CD4-positive, alpha-beta T cell treated with Interleukin-6 for 4 hours (primary cell): ENCODE data around the gene GMDS.

ENCODE experiments used
- DNase-seq: peaks from one replicate; pipeline ENCODE4 v3.0.0-alpha.2; 2020; ENCODE audit warnings: mixed read lengths

The GMDS gene

GRCh38 chr6:2033544-2033943, 211.9 kb downstream of the GMDS start:
- DNase-seq: no peak

GRCh38 chr6:2030682-2031244, 214.6 kb downstream of the GMDS start:
- no peak for DNase-seq

DNA sequence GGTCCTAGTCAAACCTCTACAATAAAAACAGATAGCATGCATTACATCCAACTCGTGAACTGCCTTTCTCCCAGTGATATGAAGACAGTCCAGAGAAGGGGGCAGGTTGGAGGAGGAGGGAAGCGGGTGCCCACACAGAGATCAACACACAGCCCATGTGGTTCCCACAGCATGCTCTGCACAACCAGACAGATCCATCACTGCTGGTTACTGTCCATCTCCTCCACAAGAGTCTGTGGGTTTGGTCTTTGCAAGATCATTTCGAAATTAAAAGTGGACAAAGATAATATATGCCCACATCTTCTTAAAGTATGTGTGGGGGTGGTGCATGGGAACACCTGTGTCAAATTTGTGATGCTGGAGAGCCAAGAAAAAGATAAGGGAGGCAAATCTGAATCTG, 215.5 kb downstream of the GMDS start:
- DNase-seq: no peak

DNA sequence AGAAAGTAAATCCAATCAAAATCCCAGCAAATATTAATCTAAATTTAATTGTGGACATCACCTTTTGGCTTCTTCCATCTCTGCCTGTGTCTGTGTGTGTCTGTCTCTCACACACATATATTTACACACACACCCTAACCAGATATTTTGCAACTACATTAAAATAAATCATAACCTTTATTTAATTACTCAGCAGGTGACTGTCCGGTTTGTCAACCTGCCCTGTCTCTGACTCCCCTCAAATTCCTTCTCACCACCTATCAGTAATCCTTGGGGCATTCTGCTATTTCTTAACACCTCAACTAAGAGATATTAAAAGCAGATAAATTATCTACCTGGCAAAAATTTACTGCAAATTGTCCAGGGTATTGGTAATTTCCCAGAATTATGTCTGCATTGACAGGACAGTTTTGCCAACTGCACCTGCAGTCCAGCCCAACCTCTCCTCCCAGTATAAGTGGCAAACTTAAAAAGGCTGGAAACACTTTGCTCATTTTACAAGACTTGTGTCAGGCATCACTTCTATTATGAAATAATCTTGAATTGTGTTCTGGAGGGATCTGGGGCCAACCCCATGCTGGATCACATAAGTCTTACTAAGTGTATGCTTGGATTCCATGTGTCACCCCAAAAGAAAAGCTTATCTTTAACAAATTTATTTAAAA, 216.1 kb downstream of the GMDS start:
- no peak for DNase-seq

- no peak for DNase-seq
Measured at GRCh38 chr6:2028457-2029038, 216.9 kb downstream of the GMDS start.

- no peak for DNase-seq
Measured at GRCh38 chr6:2026133-2026532, 219.3 kb downstream of the GMDS start.

GRCh38 chr6:2021713-2022125, 223.7 kb downstream of the GMDS start:
- no peak for DNase-seq

- no peak for DNase-seq
Measured at GRCh38 chr6:2020909-2021308, 224.5 kb downstream of the GMDS start.

GRCh38 chr6:2019051-2019450, 226.4 kb downstream of the GMDS start:
- no peak for DNase-seq

GRCh38 chr6:2016040-2016439, 229.4 kb downstream of the GMDS start:
- no peak for DNase-seq

DNA sequence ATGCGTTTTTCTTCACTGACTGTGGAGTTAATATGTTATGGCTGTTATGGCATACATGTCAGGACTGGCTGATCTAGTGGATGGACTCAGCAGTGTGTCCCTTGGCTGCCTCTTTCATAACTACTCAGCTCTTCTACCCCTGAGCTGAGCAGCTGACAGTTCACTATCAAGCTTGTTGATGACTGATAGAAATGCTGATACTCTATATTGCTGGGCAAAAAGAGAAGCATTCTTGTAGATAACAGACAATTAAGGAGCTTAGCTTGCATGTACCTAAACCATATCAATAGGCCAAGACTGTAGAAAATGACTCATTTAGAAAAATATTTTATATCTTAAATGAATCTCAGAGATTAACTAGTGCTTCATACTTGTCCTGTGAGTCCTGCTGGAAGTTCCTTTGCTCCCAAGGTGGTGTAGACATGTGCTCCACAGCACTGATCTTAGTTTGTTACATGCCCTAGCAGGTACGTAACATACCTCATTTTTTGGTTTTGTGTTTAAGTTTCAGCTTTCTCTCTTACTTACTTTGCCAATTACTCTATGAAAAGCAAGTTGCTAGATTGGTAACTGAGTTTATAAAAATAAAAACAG, 236.9 kb downstream of the GMDS start:
- DNase-seq: no peak

GRCh38 chr6:2007165-2007564, 238.2 kb downstream of the GMDS start:
- no peak for DNase-seq

DNA sequence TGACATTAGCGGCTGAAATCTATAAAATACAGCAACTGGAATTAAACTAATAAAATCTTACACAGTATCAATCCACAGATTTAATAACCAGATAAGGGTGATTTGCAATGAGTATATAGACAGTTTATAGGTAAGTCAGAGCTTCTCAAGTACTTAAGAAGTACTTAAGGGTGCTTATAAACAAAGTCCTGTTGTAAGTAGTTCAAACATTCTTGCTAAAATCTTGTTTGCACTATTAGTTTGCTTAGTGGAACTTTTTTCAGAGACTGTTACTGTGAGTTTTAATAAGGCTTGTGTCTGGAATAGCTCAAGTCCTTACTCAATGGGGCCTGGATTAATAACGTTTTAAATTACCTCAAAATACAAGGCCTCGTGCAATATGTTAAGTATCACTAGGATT, 240.5 kb downstream of the GMDS start:
- DNase-seq: no peak

GRCh38 chr6:2000962-2001361, 244.4 kb downstream of the GMDS start:
- DNase-seq: no peak

DNA sequence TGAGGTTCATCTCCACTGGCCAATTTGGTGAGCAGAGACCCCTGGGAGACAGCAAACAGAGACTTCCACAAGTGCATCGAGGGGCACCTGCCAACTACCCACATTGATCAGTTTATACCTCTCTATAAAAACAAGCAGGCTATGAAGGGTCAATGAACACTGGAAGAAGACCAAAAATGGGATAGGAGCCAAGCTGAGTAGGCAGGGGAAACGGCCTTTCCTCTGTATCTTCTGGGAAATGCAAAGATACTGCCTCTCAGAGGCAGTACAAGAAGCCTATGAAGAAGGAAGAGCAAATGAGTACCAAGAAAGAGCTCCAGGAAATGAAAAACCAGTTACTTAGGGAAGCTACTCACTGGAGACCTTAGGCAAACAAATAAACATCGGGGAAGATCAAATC, 247.7 kb downstream of the GMDS start:
- DNase-seq: no peak

DNA sequence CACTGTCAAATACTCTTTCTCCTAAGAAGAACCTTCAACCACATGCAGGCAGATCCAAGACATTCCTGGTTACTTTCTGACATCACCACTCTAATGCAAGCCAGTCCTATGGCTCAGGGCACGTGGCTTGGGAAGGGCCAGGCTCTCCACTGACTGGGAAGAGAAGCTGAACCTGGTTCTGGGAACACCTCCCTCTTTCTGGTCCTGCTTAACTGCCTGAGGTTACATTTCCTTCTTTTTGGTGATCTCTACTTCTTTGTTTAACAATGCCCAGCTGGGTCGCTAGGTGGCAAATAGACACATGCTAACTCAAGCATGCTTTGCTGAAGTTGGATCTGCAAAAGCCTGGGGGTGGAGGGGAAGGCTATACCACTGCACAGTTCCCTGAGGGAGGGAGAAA, 249.8 kb downstream of the GMDS start:
- DNase-seq: no peak

DNA sequence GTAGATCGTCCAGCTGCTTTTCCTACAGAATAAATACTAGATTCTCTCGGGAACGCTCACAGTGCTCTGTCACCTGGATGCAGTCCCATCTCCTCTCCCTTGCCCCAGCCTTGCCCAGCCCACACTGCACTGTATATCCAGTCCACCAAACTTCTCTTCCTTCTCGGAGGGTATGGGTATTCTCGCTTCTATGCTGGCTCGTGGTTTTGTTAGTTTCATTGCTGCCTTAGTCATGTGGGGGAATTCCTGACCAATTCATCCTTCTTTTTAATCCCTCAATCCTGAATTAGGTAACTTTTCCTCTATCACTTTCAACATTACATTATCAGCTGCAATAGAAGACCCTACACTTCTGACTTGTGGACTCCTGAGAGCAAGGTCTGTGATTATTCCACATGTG, 252.4 kb downstream of the GMDS start:
- DNase-seq: no peak

DNA sequence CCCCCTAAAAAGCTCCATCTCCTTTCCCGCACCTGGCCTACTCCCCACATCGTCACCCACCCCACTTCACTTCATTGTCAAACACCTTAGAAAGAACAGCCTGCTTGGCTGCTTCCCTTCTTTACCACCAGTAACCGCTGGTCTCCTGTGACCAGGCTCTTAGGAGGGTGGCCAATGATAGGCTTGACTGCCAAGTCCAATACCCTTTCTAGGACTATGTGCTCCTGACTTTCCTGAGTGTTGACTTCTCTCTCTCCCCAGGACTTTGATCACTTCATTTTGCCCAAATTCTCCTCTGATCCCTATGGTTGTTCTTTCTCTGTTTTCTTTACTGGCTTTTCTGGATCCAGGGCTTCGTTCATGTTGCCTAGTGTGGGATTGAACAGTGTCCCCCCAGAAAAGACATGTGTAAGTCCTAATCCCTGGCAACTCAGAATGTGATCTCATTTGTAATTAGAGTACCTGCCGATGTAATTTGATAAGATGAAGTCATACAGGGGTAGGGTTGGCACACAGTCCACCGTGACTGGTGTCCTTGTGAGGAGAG, 254.0 kb downstream of the GMDS start:
- DNase-seq: no peak

GRCh38 chr6:1988843-1989242, 256.6 kb downstream of the GMDS start:
- DNase-seq: no peak

DNA sequence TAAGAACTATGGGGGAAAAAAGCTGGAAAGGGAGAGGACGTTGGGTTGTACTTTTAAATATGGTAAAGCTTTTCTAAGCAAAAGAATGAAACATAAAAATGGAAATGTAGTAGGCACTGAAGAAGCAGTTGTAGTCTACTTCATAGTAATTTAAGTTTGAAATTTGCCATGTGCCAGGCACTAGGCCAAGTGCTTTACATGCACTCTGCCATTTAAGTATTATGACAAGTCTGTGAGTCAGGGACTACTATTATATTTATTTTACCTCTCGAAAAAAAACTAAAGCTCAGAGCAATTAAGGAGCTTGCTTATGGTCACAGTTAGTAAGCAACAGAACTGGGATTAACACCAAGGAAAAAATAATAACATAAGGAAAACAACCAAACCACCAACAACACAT, 257.8 kb downstream of the GMDS start:
- no peak for DNase-seq

DNA sequence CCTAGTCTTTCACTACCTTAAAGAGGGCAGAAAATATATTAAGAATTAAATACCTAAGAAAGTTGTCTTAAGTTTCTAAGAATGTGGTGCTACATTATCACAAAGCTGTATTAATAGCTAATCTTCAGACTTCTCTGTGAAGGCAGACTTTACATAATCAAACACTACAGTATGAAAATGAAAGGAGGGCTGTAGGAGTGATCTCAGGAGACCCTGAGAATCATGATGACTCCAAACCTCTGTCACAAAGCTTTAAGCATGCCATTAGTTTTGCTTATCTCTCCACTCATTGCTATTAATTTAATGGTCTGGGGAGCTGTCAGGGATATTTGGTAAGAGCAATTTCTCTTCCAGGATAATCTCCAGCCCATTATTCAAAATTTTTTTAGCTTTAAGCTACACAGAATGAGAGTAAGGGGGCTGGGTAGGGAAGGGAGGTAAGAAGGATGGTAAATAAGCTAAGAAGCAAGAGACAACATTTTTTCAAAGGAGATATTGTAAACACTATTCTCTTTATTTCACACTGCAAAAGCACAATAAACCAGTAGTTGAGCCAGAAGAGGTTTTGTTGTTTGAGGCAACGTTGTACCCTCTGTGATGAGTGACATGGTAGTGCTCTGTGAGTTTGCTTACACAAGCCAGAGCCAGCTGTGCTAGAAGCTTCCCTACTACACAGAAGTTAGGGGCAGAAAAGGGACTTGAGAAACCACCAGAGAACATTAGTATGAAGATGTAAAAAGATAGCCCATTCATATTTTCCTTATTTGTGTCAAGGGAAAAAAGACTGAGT, 258.8 kb downstream of the GMDS start:
- no peak for DNase-seq

GRCh38 chr6:1984346-1984994, 260.9 kb downstream of the GMDS start:
- no peak for DNase-seq

GRCh38 chr6:1983850-1984249, 261.6 kb downstream of the GMDS start:
- no peak for DNase-seq
